ENCODE measurements around the gene GRB14. TPM values are rescaled to one million over a fixed set of nuclear protein-coding genes. Genes with fewer than 3 reads are reported as not detected.
"Not testable (repeated sequence)": the region's sequence is repeated elsewhere in the genome, so short reads cannot be mapped to it uniquely, and the experiment has no call there.

The GRB14 gene
- total and polyA plus RNA-seq, 10 of the 15 experiments (the other 5 are each of a cell fraction or from before 2014, with no cell fraction given) = not detected

DNA sequence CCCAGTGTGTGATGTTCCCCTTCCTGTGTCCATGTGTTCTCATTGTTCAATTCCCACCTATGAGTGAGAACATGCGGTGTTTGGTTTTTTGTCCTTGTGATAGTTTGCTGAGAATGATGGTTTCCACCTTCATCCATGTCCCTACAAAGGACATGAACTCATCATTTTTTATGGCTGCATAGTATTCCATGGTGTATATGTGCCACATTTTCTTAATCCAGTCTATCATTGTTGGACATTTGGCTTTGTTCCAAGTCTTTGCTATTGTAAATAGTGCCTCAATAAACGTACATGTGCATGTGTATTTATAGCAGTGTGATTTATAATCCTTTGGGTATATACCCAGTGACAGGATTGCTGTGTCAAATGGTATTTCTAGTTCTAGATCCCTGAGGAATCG is 7.0 kb upstream of the GRB14 start:
- H4K20me1 ChIP-seq (ENCODE audit: control insufficient read depth, insufficient read depth); DNase-seq (ENCODE audit: low read depth, low spot score); FAIRE-seq; BruUV-seq (replicated peaks); H3K4me2 ChIP-seq (ENCODE audit: control insufficient read depth, insufficient read depth); RAD21 ChIA-PET (ENCODE audit: unreplicated experiment); H2AFZ ChIP-seq (ENCODE audit: control insufficient read depth, low read depth, low read length); in situ Hi-C loops (cut with MboI); POLR2A ChIA-PET; H3K4me3 ChIP-seq; H3K27ac ChIP-seq (ENCODE audit: control insufficient read depth, insufficient read depth); SMC1A ChIA-PET (ENCODE audit: uncharacterized antibody, unreplicated experiment); ATAC-seq; H3K36me3 ChIP-seq (ENCODE audit: control insufficient read depth in 2 of 2, insufficient read depth in 2 of 2, low read length in 1 of 2); H3K27me3 ChIP-seq (replicated peaks in 1 of 2; ENCODE audit: control insufficient read depth in 2 of 2, insufficient read depth in 2 of 2, low read length in 1 of 2); H3K9ac ChIP-seq (ENCODE audit: control insufficient read depth, insufficient read depth, low read length); H3K9me3 ChIP-seq (replicated peaks; ENCODE audit: control insufficient read depth, insufficient read depth, low read length); H3K4me1 ChIP-seq (ENCODE audit: control insufficient read depth, insufficient read depth, low read length); H3K79me2 ChIP-seq (ENCODE audit: control insufficient read depth, insufficient read depth, low read length); intact Hi-C loops (cut with micrococcal nuclease; ENCODE audit: unreplicated experiment): not testable (repeated sequence)
- WGBS (ENCODE audit: insufficient coverage, insufficient replicate concordance, low lambda C conversion rate, missing lambda C conversion rate) = 20% methylated on average over 2 of the region's 3 CpGs
- CTCF ChIA-PET = interaction anchor here (0.6 kb wide), 1 partner anchor 613 kb away, joined by 3 read pairs; no protein-coding TSS in a partner anchor

GRCh38 chr2:164625378-164625971 is 4.2 kb upstream of the GRB14 start:
- ATAC-seq (no peak), FAIRE-seq (no peak), DNase-seq (ENCODE audit: low read depth, low spot score) (no peak)
- H3K4me3 ChIP-seq = no peak overlapping the region
- H4K20me1 ChIP-seq (ENCODE audit: control insufficient read depth, insufficient read depth) = no peaks in the 10 kb centered on the region
- RAD21 ChIA-PET (ENCODE audit: unreplicated experiment) = no interaction called here
- H3K9ac ChIP-seq (ENCODE audit: control insufficient read depth, insufficient read depth, low read length) = no peak overlapping the region
- SMC1A ChIA-PET (ENCODE audit: uncharacterized antibody, unreplicated experiment) = no interaction called here
- no TSS peak for BruUV-seq (replicated peaks)
- WGBS (ENCODE audit: insufficient coverage, insufficient replicate concordance, low lambda C conversion rate, missing lambda C conversion rate) = 49% methylated on average over 3 of the region's 3 CpGs
- CTCF ChIA-PET = no interaction called here
- no peaks in the 10 kb centered on the region for H3K79me2 ChIP-seq (ENCODE audit: control insufficient read depth, insufficient read depth, low read length)
- no peak overlapping the region for H3K27ac ChIP-seq (ENCODE audit: control insufficient read depth, insufficient read depth)
- H2AFZ ChIP-seq (ENCODE audit: control insufficient read depth, low read depth, low read length) = no peak overlapping the region
- H3K9me3 ChIP-seq (replicated peaks; ENCODE audit: control insufficient read depth, insufficient read depth, low read length) = no peaks in the 10 kb centered on the region
- H3K36me3 ChIP-seq (ENCODE audit: control insufficient read depth in 2 of 2, insufficient read depth in 2 of 2, low read length in 1 of 2) = no peaks in the 10 kb centered on the region
- H3K27me3 ChIP-seq (replicated peaks in 1 of 2; ENCODE audit: control insufficient read depth in 2 of 2, insufficient read depth in 2 of 2, low read length in 1 of 2) = peaks cover 0 to 5% of the 10 kb centered on the region in 2 experiments; a peak in 3 of 4 replicates
- H3K4me2 ChIP-seq (ENCODE audit: control insufficient read depth, insufficient read depth) = no peak overlapping the region
- in situ Hi-C loops (cut with MboI) = no loop called here
- intact Hi-C loops (cut with micrococcal nuclease; ENCODE audit: unreplicated experiment) = no loop called here
- H3K4me1 ChIP-seq (ENCODE audit: control insufficient read depth, insufficient read depth, low read length) = no peaks in the 10 kb centered on the region
- POLR2A ChIA-PET = no interaction called here
- TF ChIP-seq ZNF687 (IDR thresholded peaks at IDR 0.05) (no peak), KAT2A (conservative IDR thresholded peaks at IDR 0.05; ENCODE audit: control insufficient read depth, low read depth, low read length) (no peak), IRF4 (IDR thresholded peaks at IDR 0.05; ENCODE audit: low read depth, low read length) (no peak), RB1 (IDR thresholded peaks at IDR 0.05; ENCODE audit: borderline replicate concordance) (no peak)
- TF ChIP-seq, protein P1, sequence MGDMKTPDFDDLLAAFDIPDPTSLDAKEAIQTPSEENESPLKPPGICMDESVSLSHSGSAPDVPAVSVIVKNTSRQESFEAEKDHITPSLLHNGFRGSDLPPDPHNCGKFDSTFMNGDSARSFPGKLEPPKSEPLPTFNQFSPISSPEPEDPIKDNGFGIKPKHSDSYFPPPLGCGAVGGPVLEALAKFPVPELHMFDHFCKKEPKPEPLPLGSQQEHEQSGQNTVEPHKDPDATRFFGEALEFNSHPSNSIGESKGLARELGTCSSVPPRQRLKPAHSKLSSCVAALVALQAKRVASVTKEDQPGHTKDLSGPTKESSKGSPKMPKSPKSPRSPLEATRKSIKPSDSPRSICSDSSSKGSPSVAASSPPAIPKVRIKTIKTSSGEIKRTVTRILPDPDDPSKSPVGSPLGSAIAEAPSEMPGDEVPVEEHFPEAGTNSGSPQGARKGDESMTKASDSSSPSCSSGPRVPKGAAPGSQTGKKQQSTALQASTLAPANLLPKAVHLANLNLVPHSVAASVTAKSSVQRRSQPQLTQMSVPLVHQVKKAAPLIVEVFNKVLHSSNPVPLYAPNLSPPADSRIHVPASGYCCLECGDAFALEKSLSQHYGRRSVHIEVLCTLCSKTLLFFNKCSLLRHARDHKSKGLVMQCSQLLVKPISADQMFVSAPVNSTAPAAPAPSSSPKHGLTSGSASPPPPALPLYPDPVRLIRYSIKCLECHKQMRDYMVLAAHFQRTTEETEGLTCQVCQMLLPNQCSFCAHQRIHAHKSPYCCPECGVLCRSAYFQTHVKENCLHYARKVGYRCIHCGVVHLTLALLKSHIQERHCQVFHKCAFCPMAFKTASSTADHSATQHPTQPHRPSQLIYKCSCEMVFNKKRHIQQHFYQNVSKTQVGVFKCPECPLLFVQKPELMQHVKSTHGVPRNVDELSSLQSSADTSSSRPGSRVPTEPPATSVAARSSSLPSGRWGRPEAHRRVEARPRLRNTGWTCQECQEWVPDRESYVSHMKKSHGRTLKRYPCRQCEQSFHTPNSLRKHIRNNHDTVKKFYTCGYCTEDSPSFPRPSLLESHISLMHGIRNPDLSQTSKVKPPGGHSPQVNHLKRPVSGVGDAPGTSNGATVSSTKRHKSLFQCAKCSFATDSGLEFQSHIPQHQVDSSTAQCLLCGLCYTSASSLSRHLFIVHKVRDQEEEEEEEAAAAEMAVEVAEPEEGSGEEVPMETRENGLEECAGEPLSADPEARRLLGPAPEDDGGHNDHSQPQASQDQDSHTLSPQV (IDR thresholded peaks at IDR 0.05) = no peak
- TF ChIP-seq, protein P2, sequence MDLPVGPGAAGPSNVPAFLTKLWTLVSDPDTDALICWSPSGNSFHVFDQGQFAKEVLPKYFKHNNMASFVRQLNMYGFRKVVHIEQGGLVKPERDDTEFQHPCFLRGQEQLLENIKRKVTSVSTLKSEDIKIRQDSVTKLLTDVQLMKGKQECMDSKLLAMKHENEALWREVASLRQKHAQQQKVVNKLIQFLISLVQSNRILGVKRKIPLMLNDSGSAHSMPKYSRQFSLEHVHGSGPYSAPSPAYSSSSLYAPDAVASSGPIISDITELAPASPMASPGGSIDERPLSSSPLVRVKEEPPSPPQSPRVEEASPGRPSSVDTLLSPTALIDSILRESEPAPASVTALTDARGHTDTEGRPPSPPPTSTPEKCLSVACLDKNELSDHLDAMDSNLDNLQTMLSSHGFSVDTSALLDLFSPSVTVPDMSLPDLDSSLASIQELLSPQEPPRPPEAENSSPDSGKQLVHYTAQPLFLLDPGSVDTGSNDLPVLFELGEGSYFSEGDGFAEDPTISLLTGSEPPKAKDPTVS (IDR thresholded peaks at IDR 0.05; ENCODE audit: low read depth, low read length) = no peak

Measured in GM12878 (cell line).